DND-41 (cell line): ENCODE results near the gene AFF2.

Source experiments
- ATAC-seq: fragments of 200-7000 bp; cut with Tn5 transposase; 3 replicates; pipeline ENCODE4 v1.9.1; 2021; ENCODE audit warnings: low read depth; ENCODE audit not compliant: insufficient read depth
- DNase-seq: peaks from one replicate; pipeline ENCODE4 v3.0.0-alpha.2; 2020
- H2AFZ ChIP-seq: 2 replicates; pipeline ENCODE4 v1.6.0; 2012; ENCODE audit warnings: low read depth, low read length
- H3K27ac ChIP-seq: 2 replicates; pipeline ENCODE4 v1.5.1; 2012; ENCODE audit warnings: low read length, inconsistent platforms
- H3K27me3 ChIP-seq: fragments of 200-600 bp; sonication (generic); 2 replicates; pipeline ENCODE4 v1.6.0; 2012; ENCODE audit warnings: low read length, mild to moderate bottlenecking, inconsistent platforms; ENCODE audit not compliant: insufficient read depth, poor library complexity
- H3K36me3 ChIP-seq: 2 replicates; pipeline ENCODE4 v1.5.1; 2012; ENCODE audit warnings: low read length, inconsistent platforms; ENCODE audit not compliant: insufficient read depth
- H3K4me1 ChIP-seq: 2 replicates; pipeline ENCODE4 v1.5.1; 2012; ENCODE audit warnings: mild to moderate bottlenecking, low read length; ENCODE audit not compliant: insufficient read depth
- H3K4me2 ChIP-seq: 2 replicates; pipeline ENCODE4 v1.6.0; 2012; ENCODE audit warnings: mild to moderate bottlenecking, moderate library complexity, low read length, inconsistent platforms; ENCODE audit not compliant: insufficient read depth
- H3K4me3 ChIP-seq, 2 experiments: fragments of 200-600 bp in 1 of 2; shearing (Covaris generic) in 1 of 2; 2 replicates each; pipeline ENCODE4 v1.5.1; 2012 to 2016; ENCODE audit warnings: inconsistent platforms in 2 of 2, low read length in 2 of 2, mild to moderate bottlenecking in 2 of 2, low read depth in 1 of 2, moderate library complexity in 1 of 2
- H3K79me2 ChIP-seq: 2 replicates; pipeline ENCODE4 v1.6.0; 2012; ENCODE audit warnings: low read length, inconsistent platforms; ENCODE audit not compliant: insufficient read depth
- H3K9ac ChIP-seq: 2 replicates; pipeline ENCODE4 v1.6.0; 2012; ENCODE audit warnings: low read depth, mild to moderate bottlenecking, inconsistent platforms, low read length, moderate library complexity
- H3K9me3 ChIP-seq: 2 replicates; pipeline ENCODE4 v1.5.1; 2012; ENCODE audit warnings: low read length, moderate library complexity, mild to moderate bottlenecking, inconsistent platforms; ENCODE audit not compliant: insufficient read depth, severe bottlenecking
- H4K20me1 ChIP-seq: 2 replicates; pipeline ENCODE4 v1.6.0; 2012; ENCODE audit warnings: low read length; ENCODE audit not compliant: insufficient read depth
- CTCF ChIP-seq: IDR thresholded peaks from 2 replicates; pipeline ENCODE4 v1.5.1; 2012; ENCODE audit warnings: borderline replicate concordance, low read length, moderate library complexity, mild to moderate bottlenecking; ENCODE audit not compliant: poor library complexity, severe bottlenecking; ENCODE audit errors: extremely low read depth
- EZH2 ChIP-seq: IDR thresholded peaks from 3 replicates; pipeline ENCODE4 v1.6.1; 2012; ENCODE audit warnings: borderline replicate concordance, low read depth, mild to moderate bottlenecking, moderate library complexity, low read length, inconsistent platforms; ENCODE audit not compliant: severe bottlenecking

AFF2 gene

GRCh38 chrX:148811236-148811635 lies 310.8 kb downstream of the AFF2 start:
- Histone ChIP-seq H3K9me3 (no peaks in the 10 kb centered on the region), H4K20me1 (no peaks in the 10 kb centered on the region), H3K27ac (no peak overlapping the region), H3K27me3 (no peaks in the 10 kb centered on the region), H3K4me2 (no peak overlapping the region), H3K4me3 (no peak overlapping the region), H3K4me1 (no peaks in the 10 kb centered on the region), H2AFZ (no peak overlapping the region), H3K79me2 (no peaks in the 10 kb centered on the region), H3K9ac (no peak overlapping the region), H3K36me3 (no peaks in the 10 kb centered on the region; the same call in 1 of the 2 replicates)
- ATAC-seq (no peak), DNase-seq (no peak)
- TF ChIP-seq CTCF, result no peak
- TF ChIP-seq EZH2, result no peak

DNA sequence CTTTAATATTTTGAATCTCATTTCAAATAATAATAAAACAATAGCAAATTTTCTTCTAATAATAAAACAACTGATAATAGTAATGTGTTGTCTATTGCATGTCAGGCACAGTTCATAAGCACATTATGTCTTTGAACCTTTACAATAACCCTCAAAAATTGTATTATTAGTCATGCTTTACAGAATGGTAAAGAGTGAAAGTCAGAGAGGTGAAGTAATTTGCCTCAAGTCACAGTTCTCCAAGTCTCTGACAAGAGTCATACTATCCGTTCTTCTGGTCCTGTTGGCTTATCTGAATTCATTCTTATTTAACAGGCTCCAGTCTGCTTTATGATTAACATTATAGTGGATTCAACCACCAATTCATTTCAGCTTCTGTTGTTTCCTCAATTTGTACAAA lies 313.0 kb downstream of the AFF2 start:
- Histone ChIP-seq H3K36me3 (no peaks in the 10 kb centered on the region; the same call in 1 of the 2 replicates), H3K4me3 (no peak overlapping the region), H3K4me1 (no peaks in the 10 kb centered on the region), H3K9me3 (no peaks in the 10 kb centered on the region), H3K79me2 (no peaks in the 10 kb centered on the region), H4K20me1 (no peaks in the 10 kb centered on the region), H2AFZ (no peak overlapping the region), H3K4me2 (no peak overlapping the region), H3K27me3 (no peaks in the 10 kb centered on the region), H3K27ac (no peak overlapping the region), H3K9ac (no peak overlapping the region)
- TF ChIP-seq CTCF (no peak), EZH2 (no peak)
- no peak for DNase-seq
- no peak for ATAC-seq

- H3K9ac ChIP-seq, result no peak overlapping the region
- no peak overlapping the region for H3K4me3 ChIP-seq
- H3K79me2 ChIP-seq, result no peaks in the 10 kb centered on the region
- H3K9me3 ChIP-seq, result no peaks in the 10 kb centered on the region
- H4K20me1 ChIP-seq, result no peaks in the 10 kb centered on the region
- no peak overlapping the region for H2AFZ ChIP-seq
- no peak overlapping the region for H3K4me2 ChIP-seq
- no peak overlapping the region for H3K27ac ChIP-seq
- no peak for DNase-seq
- TF ChIP-seq EZH2 (no peak), CTCF (no peak)
- no peaks in the 10 kb centered on the region for H3K4me1 ChIP-seq
- ATAC-seq, result no peak
- H3K27me3 ChIP-seq, result no peaks in the 10 kb centered on the region
- H3K36me3 ChIP-seq, result no peaks in the 10 kb centered on the region; the same call in 1 of the 2 replicates
Observed at GRCh38 chrX:148813967-148814366, 313.6 kb downstream of the AFF2 start.
